Stimulated activated CD8-positive, alpha-beta memory T cell treated with anti-CD3 and anti-CD28 coated beads, Interleukin-2, amount 100 ng/mL, for 48 hours (primary cell): Measurements from ENCODE around the gene GNG14.
"Not testable (repeated sequence)": the region's sequence is repeated elsewhere in the genome, so short reads cannot be mapped to it uniquely, and the experiment has no call there.

Source experiments
- DNase-seq, 2 donors: peaks; one replicate each; pipeline ENCODE4 v3.0.0-alpha.2; 2020; ENCODE audit warnings: low read depth in 2 of 2

Gene GNG14

DNA sequence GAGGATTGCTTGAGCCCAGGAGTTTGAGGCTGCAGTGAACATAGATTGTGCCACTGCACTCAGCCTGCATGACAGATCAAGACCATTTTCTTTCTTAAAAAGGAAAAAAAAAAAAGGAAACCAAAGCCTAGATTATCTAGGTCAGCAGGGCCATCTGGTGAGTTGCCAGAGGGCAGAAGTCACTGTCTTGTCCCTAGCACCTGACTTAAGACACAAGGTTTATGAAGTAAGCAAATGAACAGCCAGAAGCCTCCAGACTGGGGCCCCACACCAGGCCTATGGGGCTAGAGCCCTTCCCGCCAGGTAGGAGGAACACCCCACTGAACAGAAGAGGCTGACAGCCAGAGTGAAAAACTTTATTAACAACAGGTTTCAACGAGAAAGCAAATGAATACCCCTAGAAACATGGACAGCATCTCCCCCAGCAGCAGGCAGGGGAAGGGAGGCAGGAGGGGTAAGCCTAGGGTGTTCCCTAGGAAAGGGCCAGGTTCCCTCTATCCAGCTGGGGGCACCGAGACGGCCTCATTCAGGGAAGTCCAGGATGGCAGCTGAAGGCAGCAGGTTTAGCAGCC, 20.0 kb upstream of the GNG14 start:
- no peak for DNase-seq

- DNase-seq = no peak
Measured at GRCh38 chr19:12668346-12668745, 19.5 kb upstream of the GNG14 start.

- DNase-seq = peak; percentile 42 to 48
Measured at GRCh38 chr19:12668932-12669269, 18.9 kb upstream of the GNG14 start.

- peak; percentile 63 to 64 for DNase-seq
Measured at GRCh38 chr19:12669270-12670158, 18.3 kb upstream of the GNG14 start.

- no peak for DNase-seq
Measured at GRCh38 chr19:12670159-12670928, 17.5 kb upstream of the GNG14 start.

- no peak for DNase-seq
Measured at GRCh38 chr19:12672744-12673143, 15.1 kb upstream of the GNG14 start.

DNA sequence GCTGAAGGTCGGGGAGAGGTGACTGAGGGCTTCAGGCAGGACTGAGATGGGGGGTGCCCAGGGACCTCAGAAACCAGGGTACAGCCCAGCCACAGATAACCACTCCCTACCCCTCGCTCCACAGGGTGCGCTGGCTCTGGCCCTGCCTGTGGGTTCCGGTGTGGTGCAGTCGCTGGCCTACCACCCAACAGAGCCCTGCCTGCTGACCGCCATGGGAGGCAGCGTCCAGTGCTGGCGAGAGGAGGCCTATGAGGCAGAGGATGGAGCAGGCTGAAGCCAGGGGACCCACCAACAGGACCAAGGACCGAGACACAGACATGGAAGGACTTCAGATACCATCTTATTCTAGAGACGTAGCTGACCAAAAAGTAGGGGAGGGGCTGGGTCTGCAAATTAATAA, 12.4 kb upstream of the GNG14 start:
- no peak for DNase-seq

DNA sequence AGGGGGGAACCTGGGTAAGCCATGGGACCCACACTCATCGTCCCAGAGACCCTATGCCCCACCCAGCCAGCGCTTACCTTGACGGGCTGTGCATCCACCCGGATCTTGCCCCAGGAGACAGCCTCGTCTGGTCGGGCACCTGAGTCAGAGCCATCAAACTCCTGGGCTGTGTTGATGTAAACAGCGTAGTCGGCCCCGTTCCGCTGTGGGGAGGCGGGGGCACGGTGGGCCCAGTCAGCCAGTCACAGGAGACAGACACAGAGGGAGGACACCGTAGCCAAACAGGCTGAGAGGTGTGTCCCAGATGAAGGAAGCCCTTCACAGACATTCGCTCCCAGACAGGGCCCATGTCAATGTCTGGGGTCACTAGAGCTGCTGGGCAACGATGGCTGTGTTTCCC, 11.9 kb upstream of the GNG14 start:
- no peak for DNase-seq

DNA sequence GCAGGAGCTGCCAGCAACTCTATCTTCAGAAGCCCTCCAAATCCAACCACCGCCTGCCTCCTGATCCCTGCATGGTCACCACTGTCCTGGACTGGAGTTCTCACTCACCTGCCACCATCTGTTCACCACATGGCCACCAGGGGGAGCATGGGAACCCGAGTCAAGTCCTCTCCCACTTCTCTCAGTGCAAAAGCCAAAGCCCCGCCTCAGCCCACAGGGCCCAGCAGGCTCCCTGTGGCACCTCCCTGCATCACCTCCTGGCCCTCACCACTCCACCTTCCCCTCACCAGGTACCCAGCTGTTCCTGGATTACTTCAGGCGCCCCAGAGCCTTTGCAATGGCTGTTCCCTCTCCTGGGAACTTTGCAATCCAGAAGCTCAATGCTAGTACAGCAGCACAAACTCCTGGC, 11.4 kb upstream of the GNG14 start:
- DNase-seq = peak; percentile 83 to 87

DNA sequence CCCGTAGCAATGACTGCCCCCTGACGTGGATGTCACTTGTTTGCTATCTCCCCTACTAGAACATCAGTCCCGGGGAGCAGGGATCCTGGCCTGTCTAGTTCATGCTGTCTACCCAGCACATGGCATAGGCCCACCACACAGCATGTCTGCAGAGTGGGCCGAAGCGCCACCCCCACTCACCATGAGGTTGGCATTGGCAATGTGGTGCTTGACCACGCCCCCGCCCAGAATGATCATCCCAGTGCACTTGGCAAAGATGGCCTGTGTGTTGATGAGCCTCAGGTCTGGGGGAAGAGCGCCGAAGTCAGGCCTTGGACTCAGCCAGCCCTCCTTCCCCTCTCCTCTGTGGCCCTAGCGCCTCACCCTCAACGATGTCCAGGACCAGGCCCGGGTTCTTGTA, 10.9 kb upstream of the GNG14 start:
- no peak for DNase-seq

DNA sequence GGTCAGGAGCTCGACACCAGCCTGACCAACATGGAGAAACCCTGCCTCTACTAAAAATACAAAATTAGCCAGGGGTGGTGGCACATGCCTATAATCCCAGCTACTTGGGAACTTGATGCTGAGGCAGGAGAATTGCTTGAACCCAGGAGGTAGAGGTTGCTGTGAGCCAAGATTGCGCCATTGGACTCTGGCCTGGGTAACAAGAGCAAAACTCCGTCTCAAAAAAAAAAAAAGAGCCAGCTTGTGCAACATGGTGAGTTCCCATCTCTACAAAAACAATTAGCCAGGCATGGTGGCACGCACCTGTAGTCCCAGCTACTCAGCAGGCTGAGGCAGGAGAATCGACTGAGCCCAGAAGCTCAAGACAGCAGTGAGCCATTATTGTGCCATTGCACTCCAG, 9.8 kb upstream of the GNG14 start:
- DNase-seq = not testable (repeated sequence)

DNA sequence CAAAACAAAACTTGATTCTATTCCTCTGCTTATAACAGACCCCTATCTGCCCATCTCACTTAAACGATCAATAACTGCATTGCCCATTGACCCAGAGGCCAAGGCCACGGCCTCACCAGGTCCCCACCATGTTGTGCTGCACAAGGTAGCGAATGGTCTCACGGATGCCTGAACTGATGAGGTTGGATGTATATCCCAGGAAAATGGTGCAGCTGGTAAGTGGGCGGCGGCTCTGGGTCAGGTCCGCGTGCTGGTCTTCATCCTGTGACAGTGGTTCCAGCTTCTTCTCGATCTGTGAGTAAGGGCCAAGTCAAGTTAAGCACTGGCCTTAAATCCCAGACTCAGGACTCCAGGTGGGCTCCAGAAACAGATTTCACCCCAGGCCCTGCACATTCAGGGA, 7.8 kb upstream of the GNG14 start:
- no peak for DNase-seq

DNA sequence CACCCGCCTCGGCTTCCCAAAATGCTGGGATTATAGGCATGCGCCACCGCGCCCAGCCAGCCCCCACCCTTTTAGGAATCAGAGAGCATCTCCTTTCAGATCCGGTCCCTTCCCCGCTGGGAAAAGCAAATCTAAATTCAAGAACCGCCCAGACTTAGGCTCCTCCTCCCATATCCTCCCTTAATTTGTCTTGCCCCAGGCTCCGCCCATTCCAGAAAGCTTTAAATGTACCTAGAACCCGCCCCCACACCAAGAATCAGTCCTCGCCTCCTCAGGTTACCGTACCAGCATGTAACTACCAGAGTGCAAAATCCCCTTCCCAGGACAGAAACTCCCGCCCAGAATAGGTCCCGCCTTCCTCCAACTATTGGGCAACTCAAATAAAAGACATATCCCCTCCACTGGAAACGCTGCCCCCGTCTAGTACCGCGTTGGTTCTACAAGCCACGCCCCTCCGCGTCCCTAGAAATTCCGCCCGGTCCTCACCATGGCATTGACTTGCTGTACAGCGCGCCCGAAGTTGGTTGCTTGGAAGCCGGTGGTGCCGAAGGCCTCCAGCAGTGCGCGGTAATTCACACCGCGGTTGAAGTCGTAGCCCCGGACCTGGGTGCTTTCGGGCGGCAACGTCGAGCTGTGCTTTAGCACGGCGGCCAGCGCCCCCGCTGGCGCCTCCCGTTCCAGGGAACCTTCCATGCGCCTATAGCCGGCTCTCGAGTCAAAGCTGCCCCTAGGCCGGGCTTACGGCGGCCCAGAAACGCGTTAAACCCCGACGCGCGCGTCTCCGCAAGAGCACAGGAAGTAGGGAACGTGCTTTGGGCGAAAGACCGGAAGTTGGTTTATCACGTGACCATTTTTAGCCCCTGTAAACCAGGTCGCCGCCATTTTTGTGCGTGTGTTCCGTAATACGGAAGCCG, 6.5 kb upstream of the GNG14 start, which contains the start of gene DHPS:
Gene DHPS (minus strand): TSS at position 807 of the 914 bp plus-strand sequence. CDS start 114 bp downstream, at position 693.
- peak; percentile 77 to 81 for DNase-seq

- no peak for DNase-seq
Measured at GRCh38 chr19:12685831-12686230, 2.0 kb upstream of the GNG14 start.

DNA sequence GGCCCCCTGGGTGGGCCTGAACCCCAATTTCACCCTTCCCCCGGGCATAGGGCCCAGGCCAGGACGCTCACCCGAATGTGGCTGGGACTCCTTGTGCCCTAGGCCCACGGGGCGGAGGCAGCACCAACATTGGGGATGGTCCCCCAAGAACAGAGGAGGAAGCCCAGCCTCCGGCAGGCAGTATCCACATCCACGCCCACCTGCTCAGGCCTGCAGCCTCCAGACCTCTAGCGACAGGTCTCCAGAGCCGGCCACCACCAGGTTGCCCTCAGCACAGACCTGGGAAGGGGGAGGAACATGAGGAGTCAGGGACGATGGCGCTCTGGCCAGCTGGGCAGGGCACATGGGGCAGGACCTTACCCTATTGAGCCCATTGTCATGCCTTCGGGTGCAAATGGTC, 1.2 kb downstream of the GNG14 start:
- DNase-seq = no peak

DNA sequence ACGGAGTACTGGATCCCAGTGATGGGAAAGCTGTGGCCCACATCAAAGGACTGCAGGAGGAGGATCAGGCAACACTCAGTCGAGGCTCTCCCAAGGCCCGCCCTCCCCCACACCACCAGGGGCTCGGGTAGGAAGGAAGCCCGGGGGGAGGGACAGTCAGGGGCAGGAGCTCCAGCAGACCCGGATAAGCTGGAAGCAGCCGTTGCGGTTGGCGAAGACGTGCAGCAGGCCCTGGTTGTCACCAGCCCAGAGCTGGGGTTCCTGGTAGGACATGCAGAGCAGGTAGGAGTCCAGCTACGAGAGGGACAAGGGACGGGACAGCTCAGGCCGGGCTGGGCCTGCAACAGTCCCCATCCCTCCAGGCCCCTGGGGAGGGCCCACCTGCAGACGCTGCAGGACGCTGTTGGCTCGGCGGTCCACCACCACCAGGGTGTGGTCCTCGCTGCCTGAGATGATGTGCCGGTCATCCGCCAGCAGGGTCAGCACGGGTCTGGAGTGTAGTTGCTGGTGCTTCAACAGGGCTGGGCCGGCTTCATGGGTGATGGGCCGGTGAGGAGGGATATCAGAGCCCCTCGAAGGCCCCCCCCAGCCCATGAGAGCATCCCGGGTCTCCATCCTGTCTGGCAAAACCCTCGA, 1.9 kb downstream of the GNG14 start:
- DNase-seq = no peak

GRCh38 chr19:12692960-12693359, 5.2 kb downstream of the GNG14 start:
- no peak for DNase-seq

DNA sequence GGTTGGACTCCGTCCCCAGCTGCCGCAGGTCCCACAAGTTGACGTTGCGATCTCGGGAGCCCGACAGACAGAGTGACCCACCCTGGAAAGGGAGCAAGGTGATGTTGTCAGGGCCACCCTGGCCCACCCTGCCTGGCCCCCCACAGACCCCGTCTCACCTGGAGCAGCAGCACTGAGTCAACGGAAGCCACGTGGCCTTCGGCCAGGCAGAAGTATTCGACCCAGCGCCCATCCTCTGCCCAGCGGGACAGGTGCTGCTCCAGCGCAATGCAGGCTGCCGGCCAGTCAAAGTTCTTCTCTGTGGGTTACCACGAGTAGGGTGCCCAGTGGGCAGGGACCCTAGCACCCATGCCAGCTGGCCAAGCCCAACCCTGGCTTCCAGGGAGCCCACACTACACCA, 6.8 kb downstream of the GNG14 start:
- no peak for DNase-seq

GRCh38 chr19:12695096-12695495, 7.3 kb downstream of the GNG14 start:
- no peak for DNase-seq

DNA sequence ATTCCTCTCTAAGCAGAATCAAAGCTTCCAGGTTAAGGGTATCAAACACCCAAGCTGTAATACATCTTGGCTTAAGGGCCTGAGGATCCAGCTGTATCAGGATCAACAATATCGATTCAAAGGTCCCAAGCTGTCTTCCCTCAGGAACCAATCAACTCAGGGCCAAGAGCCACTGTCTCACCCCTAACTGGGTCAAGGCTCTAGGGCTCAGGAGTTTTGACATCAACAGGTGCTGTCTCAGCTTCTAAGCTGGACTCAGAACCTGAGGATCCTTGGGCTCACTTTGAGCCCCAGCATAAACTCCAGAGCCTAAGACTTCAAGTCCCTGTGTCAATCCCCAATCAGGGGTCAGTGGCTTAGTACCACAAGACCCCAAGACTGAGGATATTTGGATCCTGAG, 7.7 kb downstream of the GNG14 start:
- no peak for DNase-seq

- DNase-seq = no peak
Measured at GRCh38 chr19:12695997-12696365, 8.2 kb downstream of the GNG14 start.
